Tibial nerve (tissue), 4 donors: ENCODE results near the gene DTNBP1.

Source experiments
- EP300 ChIP-seq, 2 donors: sonication (generic); formaldehyde crosslinking; IDR thresholded peaks; one replicate each; pipeline ENCODE4 v1.6.1; 2017; ENCODE audit warnings: antibody characterized with exemption in 2 of 2, mild to moderate bottlenecking in 1 of 2
- POLR2A ChIP-seq, 2 donors: fragments of 450-650 bp; IDR thresholded peaks; one replicate each; pipeline ENCODE4 v1.6.1; 2017; ENCODE audit warnings: antibody characterized with exemption in 2 of 2, mild to moderate bottlenecking in 2 of 2, moderate library complexity in 2 of 2
- TF ChIP-seq, protein P1 (sequence below), 5 experiments: fragments of 200-600 bp in 3 of 5; fragments of 450-650 bp in 2 of 5; sonication (generic) in 3 of 5; IDR thresholded peaks; one replicate each; pipeline ENCODE4 v1.5.1; 2016 to 2019; ENCODE audit warnings: antibody characterized with exemption in 5 of 5, mild to moderate bottlenecking in 3 of 5, moderate library complexity in 2 of 5

DNA sequence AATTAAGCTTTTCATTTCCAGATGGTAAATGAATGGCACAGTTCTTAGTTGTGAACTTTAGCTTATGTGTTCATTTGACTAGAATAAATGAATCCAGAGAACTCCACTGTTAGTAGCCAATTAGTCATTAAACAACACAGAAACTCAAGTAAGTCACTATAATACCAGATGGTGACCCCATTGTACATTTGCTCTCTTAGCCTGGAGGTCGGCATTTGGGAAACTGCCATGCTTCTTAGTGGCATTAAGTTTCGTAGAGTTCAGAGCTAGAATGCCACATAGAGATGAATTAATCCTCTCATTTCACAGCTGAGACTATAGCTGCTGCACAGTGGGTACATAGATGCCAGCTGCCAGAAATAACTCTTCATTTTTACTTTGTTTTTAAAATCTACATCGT lies 10.8 kb upstream of the DTNBP1 start:
- TF ChIP-seq, protein P1, sequence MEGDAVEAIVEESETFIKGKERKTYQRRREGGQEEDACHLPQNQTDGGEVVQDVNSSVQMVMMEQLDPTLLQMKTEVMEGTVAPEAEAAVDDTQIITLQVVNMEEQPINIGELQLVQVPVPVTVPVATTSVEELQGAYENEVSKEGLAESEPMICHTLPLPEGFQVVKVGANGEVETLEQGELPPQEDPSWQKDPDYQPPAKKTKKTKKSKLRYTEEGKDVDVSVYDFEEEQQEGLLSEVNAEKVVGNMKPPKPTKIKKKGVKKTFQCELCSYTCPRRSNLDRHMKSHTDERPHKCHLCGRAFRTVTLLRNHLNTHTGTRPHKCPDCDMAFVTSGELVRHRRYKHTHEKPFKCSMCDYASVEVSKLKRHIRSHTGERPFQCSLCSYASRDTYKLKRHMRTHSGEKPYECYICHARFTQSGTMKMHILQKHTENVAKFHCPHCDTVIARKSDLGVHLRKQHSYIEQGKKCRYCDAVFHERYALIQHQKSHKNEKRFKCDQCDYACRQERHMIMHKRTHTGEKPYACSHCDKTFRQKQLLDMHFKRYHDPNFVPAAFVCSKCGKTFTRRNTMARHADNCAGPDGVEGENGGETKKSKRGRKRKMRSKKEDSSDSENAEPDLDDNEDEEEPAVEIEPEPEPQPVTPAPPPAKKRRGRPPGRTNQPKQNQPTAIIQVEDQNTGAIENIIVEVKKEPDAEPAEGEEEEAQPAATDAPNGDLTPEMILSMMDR (IDR thresholded peaks at IDR 0.05), result no peak
- no peak for TF ChIP-seq EP300 (IDR thresholded peaks at IDR 0.05)
- TF ChIP-seq POLR2A (IDR thresholded peaks at IDR 0.05), result no peak
